Measurements from ENCODE around the gene CAVIN4. TPM values are rescaled to one million over a fixed set of nuclear protein-coding genes. Genes with fewer than 3 reads are reported as not detected.

Gene CAVIN4
- total RNA-seq, 6 experiments from 2014 or later, result 0.12 to 0.19 (median 0.14) TPM; not detected in 2

DNA sequence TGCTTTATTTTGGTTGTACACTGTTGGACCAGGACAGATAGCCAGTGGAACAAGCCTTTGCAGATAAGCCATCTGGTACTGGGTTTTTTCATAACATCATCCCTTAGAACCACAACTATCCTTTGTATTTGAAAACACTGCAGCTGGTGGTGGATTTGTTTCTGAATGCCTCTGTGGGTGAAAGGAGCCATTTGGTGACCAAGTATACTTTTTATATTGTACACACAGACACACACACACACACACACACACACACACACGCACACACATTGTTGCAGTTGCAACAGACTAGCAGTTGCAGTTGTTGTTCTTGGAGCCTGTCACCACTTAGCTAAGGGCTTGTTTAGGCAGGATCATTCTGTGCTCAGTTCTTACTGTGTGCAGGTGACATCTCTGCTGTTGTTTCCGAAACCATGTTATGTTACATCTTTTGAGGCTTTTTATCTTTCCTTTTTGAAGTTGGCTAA, 22.9 kb upstream of the CAVIN4 start:
- H3K9me3 ChIP-seq, result no peaks in the 10 kb centered on the region
- DNase-seq (no peak), ATAC-seq (no peak)
- no peaks in the 10 kb centered on the region for H3K4me1 ChIP-seq
- WGBS (ENCODE audit: insufficient coverage, low coverage, low lambda C conversion rate, missing lambda C conversion rate), result 83% methylated on average over 1 of the region's 2 CpGs
- intact Hi-C loops (cut with DNase I), result no loop called here
- no peaks in the 10 kb centered on the region for H3K27me3 ChIP-seq
- H3K27ac ChIP-seq, result no peak overlapping the region
- TF ChIP-seq POLR2A (IDR thresholded peaks at IDR 0.05), result no peak
- TF ChIP-seq, protein P1, sequence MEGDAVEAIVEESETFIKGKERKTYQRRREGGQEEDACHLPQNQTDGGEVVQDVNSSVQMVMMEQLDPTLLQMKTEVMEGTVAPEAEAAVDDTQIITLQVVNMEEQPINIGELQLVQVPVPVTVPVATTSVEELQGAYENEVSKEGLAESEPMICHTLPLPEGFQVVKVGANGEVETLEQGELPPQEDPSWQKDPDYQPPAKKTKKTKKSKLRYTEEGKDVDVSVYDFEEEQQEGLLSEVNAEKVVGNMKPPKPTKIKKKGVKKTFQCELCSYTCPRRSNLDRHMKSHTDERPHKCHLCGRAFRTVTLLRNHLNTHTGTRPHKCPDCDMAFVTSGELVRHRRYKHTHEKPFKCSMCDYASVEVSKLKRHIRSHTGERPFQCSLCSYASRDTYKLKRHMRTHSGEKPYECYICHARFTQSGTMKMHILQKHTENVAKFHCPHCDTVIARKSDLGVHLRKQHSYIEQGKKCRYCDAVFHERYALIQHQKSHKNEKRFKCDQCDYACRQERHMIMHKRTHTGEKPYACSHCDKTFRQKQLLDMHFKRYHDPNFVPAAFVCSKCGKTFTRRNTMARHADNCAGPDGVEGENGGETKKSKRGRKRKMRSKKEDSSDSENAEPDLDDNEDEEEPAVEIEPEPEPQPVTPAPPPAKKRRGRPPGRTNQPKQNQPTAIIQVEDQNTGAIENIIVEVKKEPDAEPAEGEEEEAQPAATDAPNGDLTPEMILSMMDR (IDR thresholded peaks at IDR 0.05), result no peak
- no peak overlapping the region for H3K4me3 ChIP-seq
- no peaks in the 10 kb centered on the region for H3K36me3 ChIP-seq

DNA sequence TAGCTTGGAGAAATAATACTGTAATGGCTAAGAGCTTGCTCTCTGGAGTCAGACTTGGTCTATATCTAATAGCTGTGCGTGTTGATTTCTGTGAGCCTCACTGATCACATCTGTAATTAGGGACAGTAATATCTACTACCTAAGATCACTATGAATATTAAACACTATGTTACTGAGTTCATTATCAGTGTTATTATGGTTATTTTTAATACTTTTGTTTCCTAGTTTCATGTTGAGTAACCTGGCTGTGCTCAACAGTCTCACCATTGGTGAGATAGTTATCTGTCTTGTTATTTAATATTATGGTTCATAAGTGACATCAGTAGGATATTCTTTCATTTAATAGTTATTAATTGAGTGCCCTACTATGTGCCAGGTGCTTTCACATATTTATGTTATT, 22.4 kb upstream of the CAVIN4 start:
- no peak for DNase-seq
- Histone ChIP-seq H3K4me1 (no peaks in the 10 kb centered on the region), H3K4me3 (no peak overlapping the region), H3K36me3 (no peaks in the 10 kb centered on the region), H3K27me3 (no peaks in the 10 kb centered on the region), H3K27ac (no peak overlapping the region), H3K9me3 (no peaks in the 10 kb centered on the region)
- WGBS (ENCODE audit: insufficient coverage, low coverage, low lambda C conversion rate, missing lambda C conversion rate), result 89% methylated on average over 1 of the region's 1 CpG
- TF ChIP-seq POLR2A (IDR thresholded peaks at IDR 0.05), result no peak
- TF ChIP-seq, protein P1 (IDR thresholded peaks at IDR 0.05), result no peak
- ATAC-seq, result no peak
- intact Hi-C loops (cut with DNase I), result no loop called here

DNA sequence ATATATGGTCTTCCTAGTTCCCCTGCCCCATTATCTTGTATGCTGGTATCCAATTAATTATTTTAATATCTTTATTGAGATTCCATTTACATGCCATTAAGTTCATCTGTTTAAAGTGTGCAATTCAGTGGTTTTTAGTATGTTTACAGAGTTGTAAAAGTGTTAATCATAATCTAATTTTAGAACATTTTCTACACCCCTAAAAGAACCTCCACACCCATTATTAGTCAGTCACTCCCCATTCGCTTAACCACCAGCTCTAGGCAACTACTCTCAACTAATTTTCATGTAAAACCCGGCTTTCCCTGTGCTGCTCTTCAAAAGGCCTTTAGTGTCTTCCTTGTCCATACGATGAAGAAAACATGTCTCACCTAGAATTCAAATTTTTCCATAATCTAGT, 20.8 kb upstream of the CAVIN4 start:
- H3K4me3 ChIP-seq, result no peak overlapping the region
- TF ChIP-seq, protein P1 (IDR thresholded peaks at IDR 0.05), result no peak
- H3K27me3 ChIP-seq, result no peaks in the 10 kb centered on the region
- WGBS (ENCODE audit: insufficient coverage, low coverage, low lambda C conversion rate, missing lambda C conversion rate), result 98% methylated on average over 3 of the region's 3 CpGs
- DNase-seq (no peak), ATAC-seq (no peak)
- no peaks in the 10 kb centered on the region for H3K36me3 ChIP-seq
- no peaks in the 10 kb centered on the region for H3K9me3 ChIP-seq
- intact Hi-C loops (cut with DNase I), result no loop called here
- H3K4me1 ChIP-seq, result no peaks in the 10 kb centered on the region
- no peak overlapping the region for H3K27ac ChIP-seq

DNA sequence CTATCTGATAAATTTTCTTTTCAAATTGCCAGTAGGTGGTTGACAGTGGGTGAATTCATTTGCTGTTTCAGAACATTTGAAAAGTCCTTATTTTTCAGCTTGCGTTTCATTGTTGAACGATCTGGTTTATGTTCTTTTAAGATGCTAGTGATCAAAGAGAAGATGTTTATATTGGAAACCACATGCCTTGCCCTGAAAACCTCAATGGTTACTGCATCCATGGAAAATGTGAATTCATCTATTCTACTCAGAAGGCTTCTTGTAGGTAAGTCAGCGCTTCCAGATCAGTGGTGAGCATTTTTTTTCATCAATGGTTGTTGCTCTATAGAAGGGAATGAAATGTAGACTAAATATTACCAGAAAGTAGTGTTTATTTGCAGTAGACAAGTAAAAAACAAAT, 16.6 kb upstream of the CAVIN4 start:
- ATAC-seq, result no peak
- intact Hi-C loops (cut with DNase I), result no loop called here
- Histone ChIP-seq H3K27ac (no peak overlapping the region), H3K4me1 (no peaks in the 10 kb centered on the region), H3K4me3 (no peak overlapping the region), H3K9me3 (no peaks in the 10 kb centered on the region), H3K36me3 (no peaks in the 10 kb centered on the region), H3K27me3 (no peaks in the 10 kb centered on the region)
- DNase-seq, result no peak
- TF ChIP-seq, protein P1 (IDR thresholded peaks at IDR 0.05), result no peak
- TF ChIP-seq POLR2A (IDR thresholded peaks at IDR 0.05), result no peak
- WGBS (ENCODE audit: insufficient coverage, low coverage, low lambda C conversion rate, missing lambda C conversion rate), result 84% methylated on average over 3 of the region's 3 CpGs

DNA sequence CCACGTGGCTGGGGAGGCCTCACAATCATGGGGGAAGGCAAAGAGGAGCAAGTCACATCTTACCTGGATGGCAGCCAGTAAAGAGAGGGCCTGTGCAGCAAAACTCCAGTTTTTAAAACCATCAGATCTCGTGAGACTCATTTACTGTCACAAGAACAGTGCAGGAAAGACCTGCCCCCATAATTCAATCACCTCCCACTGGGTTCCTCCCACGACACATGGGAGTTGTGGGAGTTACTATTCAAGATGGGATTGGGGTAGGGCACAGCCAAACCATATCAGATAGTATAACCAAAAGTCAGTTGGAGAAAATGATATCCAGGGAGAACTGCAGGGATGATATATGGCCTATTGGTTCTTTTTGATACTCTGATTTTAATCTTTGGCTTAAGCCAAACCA, 10.0 kb upstream of the CAVIN4 start:
- WGBS (ENCODE audit: insufficient coverage, low coverage, low lambda C conversion rate, missing lambda C conversion rate), result 78% methylated on average over 3 of the region's 3 CpGs
- no peaks in the 10 kb centered on the region for H3K9me3 ChIP-seq
- no peak for TF ChIP-seq POLR2A (IDR thresholded peaks at IDR 0.05)
- TF ChIP-seq, protein P1 (IDR thresholded peaks at IDR 0.05), result no peak
- no peak for ATAC-seq
- no peak for DNase-seq
- H3K4me1 ChIP-seq, result no peaks in the 10 kb centered on the region
- no peak overlapping the region for H3K4me3 ChIP-seq
- no peak overlapping the region for H3K27ac ChIP-seq
- intact Hi-C loops (cut with DNase I), result no loop called here
- no peaks in the 10 kb centered on the region for H3K27me3 ChIP-seq
- H3K36me3 ChIP-seq, result no peaks in the 10 kb centered on the region

All from right lobe of liver (tissue), 6 donors.